GM18498 (cell line): Measurements from ENCODE around the gene BMPR1A.
"Not testable (repeated sequence)": the region's sequence is repeated elsewhere in the genome, so short reads cannot be mapped to it uniquely, and the experiment has no call there.

Source experiments
- ATAC-seq: cut with Tn5 transposase; IDR thresholded peaks from one replicate; pipeline ENCODE4 v1.9.1; 2021; ENCODE audit warnings: mild to moderate bottlenecking, moderate library complexity; ENCODE audit not compliant: unreplicated experiment

Gene BMPR1A

DNA sequence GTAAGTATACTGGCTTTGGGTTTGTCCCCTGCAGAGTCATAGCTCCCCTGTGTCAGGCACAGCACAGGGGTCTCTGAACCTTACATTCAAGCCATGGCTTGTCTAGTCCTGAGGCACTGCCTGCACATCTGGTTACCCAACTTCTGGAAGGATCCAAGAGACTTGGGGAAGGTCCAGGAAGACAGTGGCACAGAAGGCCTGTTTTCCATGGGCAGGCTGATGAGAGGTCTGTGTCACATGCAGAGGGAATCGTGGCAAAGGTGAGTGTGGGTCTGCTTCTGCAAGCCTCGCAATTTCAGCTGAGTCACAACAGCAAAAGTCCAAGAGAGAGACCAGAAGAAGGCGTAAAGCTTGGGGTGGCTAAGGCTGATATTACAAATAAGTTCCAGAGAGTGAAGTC lies 28.4 kb upstream of the BMPR1A start:
- no peak for ATAC-seq

DNA sequence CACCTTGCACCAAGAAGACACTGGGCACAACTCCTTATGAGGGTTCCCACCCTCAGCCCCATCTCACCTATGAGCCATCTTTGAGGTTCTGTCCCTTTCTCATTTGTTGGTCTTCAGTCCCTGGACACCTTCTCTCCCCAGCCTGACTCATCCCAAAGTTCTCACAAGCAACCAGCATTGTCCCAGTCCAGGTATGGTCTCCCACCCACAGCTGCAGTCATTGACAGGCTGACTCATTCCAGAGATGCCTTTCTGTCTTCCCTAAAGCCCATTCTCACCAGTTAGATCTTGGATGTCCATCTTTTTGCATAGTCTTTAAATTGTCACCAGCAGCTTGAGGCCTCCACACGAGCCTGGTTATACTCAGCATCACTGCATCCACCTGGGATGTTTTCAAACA lies 26.7 kb upstream of the BMPR1A start:
- ATAC-seq: no peak

DNA sequence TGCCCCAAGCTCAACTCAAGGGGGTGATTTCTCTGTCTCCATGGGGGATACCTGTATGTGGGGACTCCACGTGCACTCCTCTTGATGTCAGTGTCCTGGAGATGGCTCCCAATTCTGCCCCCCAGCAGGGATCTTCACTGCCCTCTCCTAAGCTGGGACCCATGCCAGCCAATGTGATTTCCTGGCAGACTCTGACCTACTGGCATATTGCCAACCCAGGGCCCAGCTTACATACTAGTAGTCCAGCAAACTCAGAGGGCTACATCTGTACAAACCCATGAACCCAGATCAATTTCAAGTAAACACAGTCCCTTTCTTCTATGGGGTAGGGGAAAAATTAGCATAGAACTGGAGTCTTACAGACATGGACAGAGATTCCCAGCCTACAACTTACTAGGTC lies 26.2 kb upstream of the BMPR1A start:
- ATAC-seq: no peak

DNA sequence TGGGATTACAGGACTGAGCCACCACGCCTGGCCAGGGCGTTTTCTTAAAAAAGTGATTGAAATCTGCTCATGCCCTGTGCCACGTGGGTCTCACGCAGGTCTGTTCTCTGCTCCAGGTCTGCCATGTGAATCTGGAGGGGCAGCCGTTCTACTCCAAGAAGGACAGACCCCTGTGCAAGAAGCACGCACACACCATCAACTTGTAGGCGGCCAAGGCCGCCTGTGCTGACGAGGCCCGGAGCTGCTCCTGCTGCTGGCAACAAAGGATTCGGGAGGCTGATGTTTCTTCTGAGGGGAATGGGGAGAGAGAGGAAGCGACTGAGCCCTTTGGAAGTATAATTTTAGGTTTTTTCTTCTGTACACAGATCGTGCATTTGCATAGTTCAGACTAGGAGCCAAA lies 23.6 kb upstream of the BMPR1A start:
- no peak for ATAC-seq

DNA sequence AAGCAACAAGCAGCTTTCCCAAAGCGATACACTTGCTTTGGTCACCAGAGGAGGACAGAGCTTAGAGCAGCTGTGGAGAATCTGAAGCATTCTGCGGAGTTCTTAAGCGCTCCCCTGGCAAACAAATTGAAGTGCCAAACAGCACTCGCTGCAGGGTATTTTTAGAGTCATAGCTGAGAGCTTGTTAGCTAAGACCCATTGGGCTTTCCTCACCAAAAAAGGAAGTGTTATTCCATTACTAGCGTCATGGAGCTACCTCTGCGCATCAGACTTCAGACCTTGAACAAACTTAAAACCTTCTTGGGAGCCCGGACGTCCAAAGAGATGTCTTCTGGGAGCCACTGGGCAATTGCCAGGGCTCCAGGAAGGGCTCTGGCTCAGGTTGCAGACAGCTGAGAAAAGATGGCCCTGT lies 23.2 kb upstream of the BMPR1A start:
- ATAC-seq: no peak

DNA sequence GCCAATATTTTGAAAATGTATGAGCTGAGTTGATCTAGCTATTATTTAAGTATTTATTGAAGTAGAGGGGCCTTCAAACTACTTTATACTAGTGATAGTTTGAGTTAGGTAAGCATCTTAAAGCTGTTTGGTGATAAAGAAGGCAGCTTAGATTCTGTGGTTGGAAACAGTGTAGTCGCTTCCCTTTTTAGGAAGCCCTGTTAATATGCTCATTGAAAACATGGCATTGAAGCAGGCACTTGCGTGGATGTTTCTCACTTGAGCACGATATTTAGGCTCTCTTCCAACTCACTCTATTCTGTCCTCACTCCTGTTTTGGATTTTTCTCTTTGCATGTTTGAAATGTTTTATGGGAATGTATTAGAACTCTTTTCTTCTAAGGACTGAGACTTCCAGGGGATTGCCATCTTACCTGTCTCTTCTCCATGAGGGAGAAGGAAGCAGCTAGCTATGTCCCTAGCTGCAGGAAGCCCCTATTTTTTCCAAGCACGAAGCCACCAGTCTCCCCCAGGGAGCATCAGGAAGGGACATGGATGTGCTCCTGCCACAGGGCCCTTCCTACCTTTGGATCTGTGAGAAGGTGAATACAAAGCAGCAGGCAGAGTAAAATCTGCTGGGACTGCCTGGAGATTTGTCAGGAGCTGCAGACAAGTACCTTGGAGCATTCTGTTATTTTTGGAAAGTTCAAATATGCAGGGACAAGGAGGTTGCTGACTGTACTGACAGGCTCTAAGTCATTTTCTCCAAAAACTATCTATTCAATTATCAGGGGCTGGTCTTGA lies 22.0 kb upstream of the BMPR1A start:
- ATAC-seq: peak; percentile 57

DNA sequence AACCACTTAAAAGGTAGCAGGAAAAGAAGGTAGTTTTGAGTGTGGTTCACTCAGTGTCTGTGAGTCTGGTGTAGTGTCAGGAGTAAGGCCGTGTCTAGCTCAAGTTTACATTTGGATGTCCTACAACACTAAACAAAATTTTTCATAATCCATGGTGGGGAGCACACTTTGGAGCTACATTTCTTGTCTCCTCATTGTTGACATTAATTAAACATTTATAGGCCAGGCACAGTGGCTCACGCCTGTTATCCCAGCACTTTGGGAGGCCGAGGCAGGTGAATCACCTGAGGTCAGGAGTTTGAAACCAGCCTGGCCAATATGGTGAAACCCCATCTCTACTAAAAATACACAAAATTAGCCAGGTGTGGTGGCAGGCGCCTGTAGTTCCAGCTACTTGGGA lies 21.1 kb upstream of the BMPR1A start:
- not testable (repeated sequence) for ATAC-seq

DNA sequence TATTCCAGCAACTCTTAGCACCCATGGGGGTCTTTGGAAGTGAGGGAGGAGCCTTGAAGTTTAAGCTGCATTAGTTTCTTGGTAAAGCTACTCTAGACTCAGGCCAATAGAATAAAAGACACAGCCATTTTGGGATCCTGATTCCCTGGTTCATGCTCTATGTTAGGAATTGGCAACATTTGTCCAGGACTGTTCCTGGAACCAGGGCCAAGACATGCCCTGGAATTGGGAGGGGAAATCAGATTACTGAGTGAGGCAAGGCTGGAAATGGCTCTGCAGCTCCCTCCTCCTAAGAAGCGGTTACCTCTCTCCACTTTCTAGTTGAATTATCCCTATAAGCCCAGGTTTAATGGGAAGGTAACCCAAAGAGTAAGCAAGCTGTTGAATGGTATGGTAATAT lies 14.2 kb upstream of the BMPR1A start:
- ATAC-seq: no peak

DNA sequence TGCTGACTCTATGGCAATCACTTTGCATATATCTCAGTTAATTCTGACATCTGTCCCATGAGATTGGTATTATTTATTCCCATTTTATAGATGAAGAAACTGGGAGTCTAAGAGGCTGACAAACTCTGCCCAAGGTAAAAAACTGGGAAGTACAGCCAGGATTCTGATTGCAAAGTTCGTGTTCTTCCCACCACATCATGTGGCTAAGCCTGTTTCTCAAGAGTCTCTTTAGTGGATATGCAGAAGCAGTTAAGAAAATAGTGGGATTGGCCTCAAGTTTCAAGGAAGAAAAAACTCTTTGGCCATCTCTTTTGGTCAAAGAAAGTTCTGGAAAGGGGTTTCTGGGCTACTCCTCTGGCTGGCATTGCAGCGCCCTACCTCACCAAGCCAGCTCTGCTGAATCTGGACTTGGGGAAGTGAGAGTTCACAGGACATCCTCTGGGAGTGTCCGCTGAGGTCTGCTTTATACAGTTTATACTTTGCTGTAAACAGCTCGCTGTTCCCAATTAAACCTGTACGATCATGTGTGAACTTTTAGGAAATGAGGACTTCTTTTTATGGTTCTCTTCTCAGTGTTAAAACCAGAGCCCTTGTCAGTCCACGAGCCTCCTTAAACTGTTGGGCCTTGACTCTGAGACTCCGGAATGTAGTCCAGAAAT lies 12.2 kb upstream of the BMPR1A start:
- ATAC-seq: no peak

DNA sequence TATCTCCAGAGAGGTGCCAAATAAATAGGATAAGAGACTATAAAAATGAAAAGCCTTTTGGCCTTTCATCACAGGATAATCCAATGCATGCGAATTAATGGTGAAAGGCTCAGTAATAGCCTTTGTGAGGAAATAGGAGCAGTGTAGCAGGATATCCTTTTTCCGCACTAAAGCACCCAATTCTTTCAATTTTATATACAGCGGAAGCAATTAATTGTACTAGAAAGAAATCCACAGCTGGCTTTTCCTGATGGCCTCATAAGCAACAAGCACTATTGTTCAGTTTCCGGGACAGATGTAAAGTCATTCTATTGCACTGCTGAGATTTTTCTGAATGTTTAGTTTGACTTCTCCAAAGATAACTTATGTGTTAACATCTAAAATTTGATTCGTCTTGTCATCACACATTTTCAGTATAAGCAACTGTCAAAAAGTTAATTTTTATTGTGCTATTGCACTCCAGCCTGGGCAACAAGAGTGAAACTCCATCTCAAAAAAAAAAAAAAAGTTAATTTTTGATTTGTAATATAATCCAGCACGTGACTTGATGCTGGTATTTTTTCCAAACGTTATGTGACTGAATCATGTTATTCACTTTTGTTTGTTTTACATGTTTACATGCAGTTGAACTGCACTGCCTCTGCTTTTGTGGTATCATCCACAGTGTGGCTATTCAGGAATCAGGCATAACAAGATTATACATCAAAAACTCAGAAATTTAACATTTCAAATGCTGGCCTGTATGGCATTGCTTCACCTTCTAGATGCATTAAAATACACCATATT lies 8.4 kb upstream of the BMPR1A start:
- ATAC-seq: no peak

DNA sequence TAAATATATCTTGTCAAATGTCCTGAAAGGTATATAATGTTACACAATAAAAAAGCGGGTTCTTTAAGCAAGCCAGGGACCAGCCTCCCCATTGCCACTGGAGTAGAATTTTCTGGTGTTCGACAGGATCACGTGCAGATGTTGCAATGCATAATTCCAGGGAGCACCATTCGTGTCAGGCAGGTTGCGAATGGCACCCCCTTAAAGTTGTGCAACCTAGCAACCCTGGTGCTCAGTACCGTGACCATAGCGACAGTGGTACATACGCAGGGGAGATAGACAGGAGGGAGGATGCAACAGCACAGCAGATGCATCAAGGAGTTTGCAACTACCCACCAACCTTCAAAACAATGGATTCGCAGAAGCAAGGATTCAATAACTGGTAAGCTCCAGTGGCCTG lies 6.6 kb upstream of the BMPR1A start:
- ATAC-seq: no peak

DNA sequence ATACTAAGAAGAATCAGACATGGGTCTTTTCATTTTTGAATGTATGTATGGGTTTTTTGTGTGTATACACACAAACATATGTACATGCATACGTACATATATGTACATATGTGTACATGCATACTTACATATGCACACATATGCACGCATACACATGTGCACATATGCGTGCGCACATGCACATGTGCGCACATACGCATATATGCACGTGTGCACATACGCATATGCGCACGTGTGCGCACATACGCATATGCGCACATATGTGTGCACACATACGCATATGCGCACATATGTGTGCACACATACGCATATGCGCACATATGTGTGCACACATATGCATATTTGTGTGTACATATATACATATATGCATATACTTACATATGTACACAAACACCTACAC lies 4.9 kb upstream of the BMPR1A start:
- no peak for ATAC-seq

DNA sequence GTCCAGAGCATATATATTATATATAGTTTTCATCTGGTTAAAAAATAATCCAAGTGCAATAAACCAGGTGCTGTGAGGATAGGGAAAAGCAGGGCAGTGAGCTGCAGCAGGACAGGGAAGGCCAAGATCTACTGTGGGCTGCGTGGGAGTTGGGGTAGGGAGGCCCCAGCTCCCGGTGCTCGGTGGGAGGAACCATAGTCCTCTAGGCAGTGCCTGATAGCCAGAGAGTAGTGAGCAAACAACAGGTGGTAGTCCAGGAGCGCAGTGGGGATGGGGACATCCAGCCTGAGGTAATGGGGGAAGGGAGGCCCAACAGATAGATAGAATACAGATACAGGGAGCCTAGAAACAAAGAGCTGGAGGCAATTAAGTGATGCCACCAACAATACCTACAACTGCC lies 4.1 kb upstream of the BMPR1A start:
- ATAC-seq: no peak

DNA sequence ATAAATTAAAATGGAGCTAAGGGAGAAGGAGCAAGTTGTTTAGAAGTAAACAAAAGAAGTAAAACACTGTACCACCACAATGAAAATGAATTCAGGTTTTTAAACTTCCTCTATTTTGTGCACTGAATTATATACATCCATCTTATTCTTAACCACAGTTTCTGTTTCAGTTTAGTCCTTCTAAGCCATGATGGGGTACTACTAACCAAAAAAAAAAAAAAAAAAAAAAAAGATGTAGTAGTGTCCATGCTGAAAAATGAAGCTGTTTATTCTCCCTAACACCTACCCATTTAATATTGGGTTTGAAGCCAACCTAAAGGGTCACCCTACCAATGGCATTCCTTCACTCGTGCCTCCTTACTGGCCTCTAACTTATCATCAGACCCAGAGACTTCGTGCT lies 3.4 kb upstream of the BMPR1A start:
- ATAC-seq: no peak

DNA sequence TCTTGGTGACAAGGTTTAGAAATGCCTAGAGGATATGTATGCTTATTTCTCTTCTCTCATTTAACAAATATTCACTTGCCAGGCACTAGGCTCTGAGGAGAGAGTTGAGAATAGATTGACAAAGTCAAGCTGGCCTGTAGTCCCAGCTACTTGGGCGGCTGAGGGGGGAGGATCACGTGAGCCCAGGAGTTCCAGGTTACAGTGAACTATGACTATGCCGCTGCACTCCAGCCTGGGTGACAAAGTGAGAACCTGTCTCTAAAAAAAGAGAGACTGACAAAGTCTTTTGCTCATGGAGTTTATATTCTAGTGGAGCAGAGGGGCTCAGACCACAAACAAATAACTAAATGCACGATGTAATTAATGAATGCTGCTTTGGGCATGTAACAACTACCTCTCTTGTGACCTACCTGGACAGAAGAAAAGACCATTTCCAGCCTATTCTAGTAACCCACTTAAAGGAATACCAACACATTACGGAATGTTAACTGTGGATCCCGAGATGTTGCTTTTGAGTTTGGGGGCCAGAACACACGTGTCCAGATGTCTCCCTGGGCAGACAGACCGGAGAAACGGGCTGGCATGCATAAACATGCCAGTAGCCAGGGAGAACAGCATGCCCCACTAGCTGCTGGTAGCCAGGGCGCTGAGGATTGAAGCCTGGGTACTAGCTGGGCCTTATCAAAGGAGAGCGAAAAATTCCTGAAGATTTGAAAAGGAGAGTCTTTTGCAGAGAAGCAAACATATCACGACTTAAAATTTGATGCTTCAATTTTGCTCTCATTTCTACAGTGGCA lies 2.6 kb upstream of the BMPR1A start:
- ATAC-seq: no peak

DNA sequence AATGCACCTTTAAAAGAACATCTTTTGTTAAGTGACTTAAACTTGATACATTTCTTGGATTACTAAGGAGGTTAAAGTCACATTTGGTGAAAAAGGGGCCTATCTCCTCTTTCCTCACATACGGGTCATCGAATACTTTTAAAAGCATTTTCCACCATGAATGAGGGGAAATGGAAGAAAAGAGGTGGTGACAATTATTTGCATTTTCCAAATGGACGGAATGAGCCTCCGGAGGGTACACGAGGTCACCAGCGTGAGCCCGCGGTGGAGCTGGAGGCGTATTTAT lies 1.0 kb upstream of the BMPR1A start:
- ATAC-seq: no peak

DNA sequence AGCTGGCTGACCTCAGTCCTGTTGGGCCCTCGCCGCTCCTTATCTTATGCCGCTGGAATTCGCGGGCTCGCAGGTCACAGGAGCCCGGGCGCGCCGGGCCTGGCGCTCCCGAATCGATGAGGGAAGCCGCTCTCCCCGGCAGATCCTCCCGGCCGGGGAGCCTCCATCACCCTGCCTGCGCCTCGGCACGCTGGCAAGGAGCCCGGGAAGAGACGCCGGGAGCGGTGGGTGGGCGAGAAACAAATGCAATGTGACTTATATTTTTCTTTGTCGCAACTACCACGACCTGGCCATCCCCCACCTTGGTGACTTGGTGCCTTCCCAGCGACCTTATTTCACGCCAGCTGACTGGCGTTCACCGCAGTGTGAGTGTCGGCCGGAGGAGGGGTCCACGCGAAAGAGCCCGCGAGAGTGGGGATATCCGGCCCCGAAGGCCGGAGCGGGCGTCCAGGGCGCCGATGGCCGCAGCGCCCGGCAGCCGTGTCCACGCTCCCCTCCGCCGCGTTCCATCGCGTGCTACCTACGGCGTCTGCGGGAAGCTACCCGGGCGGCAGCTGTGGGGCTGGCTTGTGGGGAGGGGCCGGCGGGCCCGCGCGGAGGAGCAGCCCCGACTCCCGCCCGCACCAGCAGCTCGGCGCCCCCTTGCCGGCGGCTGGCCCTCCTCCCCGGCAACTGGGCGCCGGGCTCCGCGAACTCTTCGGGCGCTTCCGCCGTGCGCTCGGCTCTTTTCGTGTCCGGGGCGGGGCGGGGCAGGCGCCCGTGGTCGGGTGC lies 494 bp upstream of the BMPR1A start:
- ATAC-seq: peak; percentile 83

DNA sequence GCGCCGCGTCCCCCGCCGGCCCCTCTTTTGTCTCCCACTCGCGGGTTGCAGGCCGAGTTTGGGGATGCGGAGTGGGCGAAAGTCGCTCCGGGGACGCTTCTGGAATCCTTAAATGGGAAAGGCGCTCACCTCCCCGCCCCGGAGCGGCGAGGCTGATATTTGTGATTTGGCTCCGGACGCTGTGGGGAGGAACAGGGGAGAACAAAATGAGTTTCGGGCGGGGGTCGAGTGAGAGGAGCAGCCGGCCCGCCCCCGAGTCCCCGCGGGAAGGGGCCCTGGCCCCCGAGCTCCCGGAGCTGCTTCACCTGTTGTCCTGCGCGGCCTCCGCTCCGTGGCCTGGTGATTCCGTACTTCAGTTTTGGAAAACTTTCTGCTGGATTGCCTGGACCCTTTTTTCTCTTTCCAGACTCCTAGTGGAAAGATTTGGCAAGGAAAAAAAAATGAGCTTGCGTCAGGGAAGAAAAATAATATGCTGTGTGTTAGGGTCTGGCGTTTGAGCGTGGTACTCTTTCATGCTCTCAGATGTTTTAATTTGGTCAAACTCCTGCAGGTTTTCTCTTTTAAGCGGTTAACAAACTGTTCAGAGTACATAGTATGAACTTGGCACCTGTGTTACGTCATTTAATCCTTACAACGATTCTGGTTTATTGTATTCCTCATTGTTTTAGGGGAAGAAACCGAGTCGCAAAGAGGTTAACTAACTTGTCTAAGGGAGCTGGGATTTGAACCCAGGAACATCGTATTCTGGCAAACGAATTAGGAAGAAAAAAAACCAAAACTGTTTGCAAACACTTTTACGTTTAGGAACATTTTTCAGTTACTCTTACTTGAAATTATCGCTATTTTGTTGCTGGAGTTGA lies 924 bp downstream of the BMPR1A start:
- peak; percentile 5 for ATAC-seq

DNA sequence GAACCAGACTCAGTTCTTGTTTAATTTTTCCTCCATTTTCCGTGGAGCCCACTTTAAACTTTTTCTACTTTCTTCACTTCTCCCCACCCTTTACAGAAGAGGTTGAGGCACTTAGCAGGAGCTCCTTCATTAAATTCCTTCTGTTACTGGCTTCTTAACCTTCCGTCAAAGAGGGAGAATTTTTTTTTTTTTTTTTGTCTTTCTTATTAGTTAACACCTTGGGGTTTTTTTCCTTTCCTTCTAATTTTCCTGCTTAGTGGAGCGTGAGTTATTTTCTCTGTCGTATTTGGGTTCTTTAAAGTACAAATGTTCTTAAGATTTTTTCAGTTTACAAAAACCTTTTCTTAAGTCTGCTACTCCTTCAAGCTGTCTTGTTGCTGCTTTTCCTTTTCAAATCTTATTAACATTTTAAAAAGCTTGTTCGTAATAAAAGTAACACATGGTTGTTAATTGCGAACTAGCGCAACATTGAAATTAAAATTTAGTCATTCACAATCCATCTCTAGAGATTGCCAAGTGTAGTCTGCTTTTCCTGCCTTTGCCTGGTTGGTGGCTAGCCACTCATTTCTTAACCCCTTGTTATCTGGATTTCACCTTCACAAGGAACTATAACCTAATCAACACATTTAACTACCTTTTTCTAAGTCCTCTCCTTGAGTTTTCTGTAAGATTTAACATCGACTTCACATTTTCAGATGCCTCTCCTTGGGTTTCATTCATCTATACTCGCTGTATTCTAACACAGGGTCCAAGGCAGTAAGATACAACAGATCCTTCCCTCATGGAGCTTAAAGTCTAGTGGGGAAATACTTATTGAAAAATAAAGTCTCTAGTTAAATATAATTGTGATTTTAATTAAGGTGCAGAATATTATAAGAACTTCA lies 2.0 kb downstream of the BMPR1A start:
- ATAC-seq: no peak
